ENCODE measurements around the gene STPG4.
A peak's percentile ranks its signal among the peaks of the same experiment; 100 is the strongest.

STPG4 gene

DNA sequence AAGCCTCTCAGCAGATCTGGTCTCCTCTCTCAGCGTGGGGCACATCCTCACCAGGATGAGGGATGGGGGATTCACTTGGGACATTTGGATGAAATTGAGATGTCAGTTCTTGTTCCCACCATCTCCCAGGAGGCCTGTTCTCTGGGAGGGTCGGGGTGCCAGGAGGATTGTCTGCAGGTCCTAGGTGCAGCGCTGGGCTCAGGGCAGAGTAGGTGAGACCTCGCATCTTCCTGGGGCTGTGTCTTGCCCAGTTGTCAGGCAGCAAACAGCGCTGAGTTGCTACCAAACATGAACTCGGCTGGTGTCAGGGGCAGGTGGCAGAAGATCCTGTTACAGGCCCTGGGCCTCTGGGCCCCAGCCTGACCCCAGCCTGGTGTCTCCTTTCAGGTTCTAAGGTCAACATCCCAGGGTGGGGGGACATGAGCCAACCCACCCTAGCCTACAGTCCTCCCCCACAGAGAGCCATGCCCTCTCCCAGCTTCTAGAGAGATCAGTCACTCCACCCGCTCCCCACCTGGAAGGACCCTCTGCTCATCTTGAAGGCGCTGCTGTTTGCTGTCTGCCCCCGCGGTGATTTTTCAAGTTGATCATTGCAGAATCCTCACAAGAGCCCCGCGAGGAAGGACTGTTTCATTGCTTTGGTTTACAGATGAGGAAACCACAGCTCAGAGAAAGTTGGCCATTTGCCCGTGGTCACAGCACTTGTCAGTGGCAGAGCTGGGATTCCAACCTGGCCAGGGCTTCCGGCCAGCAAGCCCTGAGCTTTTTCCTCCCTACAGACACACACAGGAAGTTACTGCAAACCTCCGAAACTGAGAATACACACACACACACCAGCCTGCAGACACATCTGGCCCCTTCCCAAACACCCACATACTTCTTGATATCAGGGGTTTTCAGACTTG, 83.9 kb downstream of the STPG4 start:
- no peak for DNase-seq (ENCODE audit: low spot score)

GRCh38 chr2:47070155-47070919, 84.8 kb downstream of the STPG4 start:
- DNase-seq (ENCODE audit: low spot score): no peak

DNA sequence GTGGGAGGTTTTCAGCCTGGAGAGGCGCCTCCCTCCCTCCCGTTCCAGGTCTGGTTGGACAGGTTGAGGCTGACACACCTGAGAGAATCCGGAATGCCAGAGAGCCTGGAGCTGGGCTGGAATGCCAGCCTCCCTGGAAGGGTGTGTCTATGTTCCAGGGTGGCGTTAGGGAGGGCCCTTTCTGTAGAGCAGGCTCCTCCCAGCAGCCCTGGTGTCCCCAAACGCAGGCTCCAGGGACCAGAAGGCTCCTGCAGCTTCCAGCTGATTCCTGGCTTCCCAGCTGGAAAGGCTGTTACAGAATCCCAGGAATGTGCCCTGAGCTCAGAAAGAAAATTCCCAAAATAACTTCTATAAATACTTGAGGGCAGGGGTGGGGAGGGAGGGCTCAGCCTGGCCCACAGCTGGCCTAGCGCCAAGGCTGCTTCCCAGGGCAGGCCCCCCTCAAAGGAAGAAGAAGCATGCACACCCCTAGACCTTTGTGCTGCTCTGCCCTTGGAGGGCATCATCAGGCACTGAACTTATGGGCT, 85.4 kb downstream of the STPG4 start:
- no peak for DNase-seq (ENCODE audit: low spot score)

- DNase-seq (ENCODE audit: low spot score): no peak
Observed at GRCh38 chr2:47068981-47069627, 86.0 kb downstream of the STPG4 start.

DNA sequence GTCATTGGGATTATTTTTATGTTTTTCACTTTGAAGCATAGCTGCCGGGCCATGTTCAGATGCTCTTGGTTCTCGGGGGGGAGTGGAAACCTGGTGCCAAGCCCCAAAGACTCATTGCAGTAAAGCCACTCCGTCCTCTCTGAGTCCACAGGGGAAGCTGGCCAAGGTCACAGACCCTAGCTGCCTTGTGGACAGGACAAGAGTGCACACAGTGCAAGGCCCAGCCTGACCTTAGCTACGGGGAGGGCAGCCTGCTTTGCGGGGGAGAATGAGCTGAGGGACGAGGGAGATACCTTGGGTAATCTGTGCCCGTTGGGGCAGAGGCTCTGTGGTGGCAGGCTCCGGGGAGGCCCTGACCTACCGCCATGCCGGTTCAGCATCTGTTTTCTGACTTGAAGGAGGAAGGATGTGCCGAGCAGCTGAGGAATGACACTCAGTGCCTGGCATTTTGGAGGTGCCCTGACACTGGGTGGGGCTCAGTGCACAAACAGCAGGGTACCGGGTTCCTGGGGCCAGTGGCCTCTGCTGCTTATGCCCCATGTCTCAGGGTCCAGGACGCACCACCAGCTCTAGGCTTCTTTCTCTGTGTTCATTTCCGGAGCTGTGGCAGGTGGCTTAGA, 87.2 kb downstream of the STPG4 start:
- no peak for DNase-seq (ENCODE audit: low spot score)

DNA sequence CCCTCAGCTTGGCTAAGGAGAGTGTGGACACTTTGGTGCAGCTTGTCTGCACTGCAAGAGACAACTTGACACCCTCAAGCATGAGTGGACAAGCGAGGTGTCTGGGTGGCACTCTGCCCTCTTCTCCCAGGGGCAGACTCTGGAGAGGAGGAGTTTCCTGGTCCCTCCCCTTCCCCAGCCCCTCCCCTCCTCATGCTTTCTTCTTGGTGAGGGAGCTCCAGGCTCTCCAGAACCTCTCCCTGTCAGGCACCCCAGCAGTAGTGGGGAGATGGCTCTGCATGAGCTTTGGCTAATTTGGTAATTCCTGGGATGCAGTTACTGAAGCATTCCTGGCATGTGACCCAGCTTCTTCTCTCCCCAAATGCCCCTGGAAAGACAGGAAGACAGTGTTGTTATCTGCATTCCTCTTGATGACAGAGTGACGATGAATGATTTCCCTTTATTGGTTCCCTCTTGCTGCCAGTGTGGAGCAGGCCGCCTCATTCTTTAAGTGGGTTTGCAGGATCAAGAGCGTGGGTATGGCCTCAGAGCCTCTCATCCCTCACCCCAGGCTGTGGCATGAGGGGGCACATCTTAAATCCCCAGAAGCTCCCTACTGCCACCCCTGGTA, 89.2 kb downstream of the STPG4 start:
- peak; percentile 62 for DNase-seq (ENCODE audit: low spot score)

DNA sequence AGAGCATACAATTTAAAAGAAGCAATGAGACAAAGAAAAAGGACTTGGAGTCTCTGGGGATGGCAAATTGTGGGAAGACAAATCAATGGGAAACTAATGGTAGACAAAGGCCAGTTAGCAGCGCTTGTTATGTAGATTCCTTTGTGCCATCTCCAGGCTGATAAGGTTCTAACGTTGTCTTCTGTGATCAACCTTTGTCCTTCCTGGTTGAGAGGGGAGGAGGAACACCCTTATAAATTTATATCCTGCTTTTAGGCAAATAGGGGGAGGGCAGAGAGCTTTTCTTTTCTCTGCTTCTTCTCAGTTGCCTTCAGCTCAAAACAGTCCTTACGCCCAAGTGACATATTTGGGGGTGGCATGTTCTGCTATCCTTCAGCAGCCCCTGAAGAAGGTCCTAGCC, 89.8 kb downstream of the STPG4 start:
- DNase-seq (ENCODE audit: low spot score): no peak

GRCh38 chr2:47064106-47064505, 91.0 kb downstream of the STPG4 start:
- DNase-seq (ENCODE audit: low spot score): no peak

DNA sequence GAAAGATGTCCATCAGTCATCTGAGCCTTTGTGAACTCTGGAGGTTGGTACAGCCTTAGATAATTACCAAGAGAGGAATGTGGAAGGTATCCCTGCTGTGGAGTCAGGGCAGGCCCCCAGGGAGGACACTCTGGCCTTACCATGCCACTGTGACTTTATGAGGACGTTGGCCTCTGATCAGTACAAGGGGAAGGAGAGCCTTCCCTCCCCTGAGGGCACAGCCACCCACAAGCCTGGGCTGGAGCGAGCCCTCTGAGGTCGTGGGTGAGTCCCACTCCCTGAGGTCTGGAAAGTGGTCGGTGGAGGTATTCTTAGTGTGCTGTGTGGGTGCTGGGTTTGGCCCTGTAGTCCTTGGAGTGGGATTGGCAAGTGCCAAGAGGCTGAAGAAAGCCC, 91.6 kb downstream of the STPG4 start:
- DNase-seq (ENCODE audit: low spot score): no peak

- no peak for DNase-seq (ENCODE audit: low spot score)
Observed at GRCh38 chr2:47062681-47063537, 92.2 kb downstream of the STPG4 start.

DNA sequence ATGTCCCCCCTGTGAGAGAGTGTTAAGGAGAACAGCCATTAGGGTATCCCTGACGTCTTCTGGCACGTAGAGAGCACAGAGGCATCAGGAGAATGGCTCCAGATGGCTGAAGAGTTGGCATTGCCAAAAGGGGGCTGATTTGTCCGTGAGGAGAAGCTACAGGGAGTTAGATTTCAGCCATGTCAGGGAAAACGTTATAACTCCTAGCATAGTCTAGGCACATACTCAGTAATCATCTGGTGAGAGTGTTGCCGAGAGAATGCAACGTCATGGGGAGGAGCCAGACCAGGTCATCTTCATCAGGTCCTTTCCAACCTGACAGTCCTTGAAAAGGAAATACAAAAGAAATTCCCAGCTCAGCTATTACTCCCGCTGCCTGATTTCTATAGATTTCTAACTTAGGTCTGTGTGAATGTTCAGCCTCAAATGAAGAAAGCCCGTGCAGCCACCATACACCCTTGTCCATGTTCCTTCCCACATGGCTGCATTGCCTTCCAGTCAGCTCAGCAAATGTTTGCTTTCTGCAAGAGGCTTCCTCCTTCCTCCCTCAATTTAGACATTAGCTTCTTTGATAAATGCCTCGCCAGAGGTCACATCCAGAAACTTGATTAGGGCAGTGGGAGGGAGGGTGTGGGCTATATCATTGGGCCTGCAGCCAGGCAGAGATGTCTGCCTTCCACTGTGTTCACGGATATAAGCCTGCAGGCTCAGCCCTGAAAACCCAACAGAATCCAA, 93.0 kb downstream of the STPG4 start:
- DNase-seq (ENCODE audit: low spot score): no peak

- no peak for DNase-seq (ENCODE audit: low spot score)
Observed at GRCh38 chr2:47060652-47061170, 94.4 kb downstream of the STPG4 start.

DNA sequence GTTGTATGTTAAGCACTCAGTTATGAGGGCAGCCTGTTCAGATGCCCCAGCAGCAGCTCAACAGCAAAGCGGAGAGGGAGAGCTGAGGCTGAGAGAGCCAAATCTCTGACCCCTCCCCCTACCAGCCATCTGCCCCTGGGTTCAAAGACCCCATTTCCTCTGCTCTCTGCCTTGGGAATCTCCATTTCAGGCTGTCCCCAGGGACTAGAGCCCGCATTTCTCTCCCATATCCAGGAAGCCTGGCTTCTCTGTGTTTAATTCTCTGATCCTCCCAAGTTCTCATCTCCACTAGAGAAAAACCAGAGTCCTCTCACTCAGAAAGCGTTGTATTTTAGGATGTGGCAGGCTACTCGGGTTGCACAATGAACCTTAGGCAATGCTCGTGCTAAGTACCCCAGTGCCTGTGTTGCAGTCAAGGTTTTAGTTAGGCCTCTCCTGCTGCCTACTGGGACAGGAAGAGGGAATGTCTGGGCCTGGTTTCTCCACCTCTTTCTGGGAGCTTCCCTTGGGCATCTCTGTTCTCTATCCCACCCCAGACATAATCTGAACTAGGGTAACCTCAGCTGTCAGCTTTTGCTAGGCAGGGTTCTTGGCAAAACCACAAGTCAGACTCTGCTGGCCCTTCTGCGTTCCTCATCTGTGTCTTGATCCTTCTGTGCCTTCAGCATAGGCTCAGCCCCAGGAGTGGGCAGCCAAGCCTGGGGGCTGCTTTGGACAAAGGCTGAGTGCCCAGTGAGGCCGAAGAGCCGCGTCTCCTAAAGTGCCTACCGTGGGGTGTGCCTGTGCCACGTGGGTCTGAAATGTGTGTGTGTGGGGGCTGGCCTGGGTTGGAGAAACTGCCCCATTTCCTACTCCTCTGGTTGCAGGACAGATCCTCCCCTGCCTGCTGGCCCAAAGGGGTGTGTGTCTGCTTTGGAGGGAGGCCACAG, 96.8 kb downstream of the STPG4 start:
- no peak for DNase-seq (ENCODE audit: low spot score)

DNA sequence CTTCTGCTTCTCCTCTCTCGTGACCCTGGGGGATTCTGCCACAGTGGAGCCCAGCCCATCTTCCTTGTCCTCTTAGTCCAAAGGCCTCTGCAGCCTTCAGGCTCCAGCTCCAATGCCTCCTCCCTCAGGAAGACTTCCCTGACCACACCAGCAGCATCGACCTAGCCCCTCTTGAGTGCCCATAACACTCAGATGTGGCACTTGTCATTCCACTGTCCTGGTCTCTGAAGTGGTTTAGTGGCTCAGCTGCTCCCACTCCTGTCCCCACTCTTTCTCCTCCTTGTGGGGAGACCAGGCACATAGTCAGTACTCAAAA, 97.5 kb downstream of the STPG4 start:
- no peak for DNase-seq (ENCODE audit: low spot score)

GRCh38 chr2:47056868-47057686, 98.0 kb downstream of the STPG4 start:
- DNase-seq (ENCODE audit: low spot score): no peak

- DNase-seq (ENCODE audit: low spot score): no peak
Observed at GRCh38 chr2:47056374-47056773, 98.7 kb downstream of the STPG4 start.

- DNase-seq (ENCODE audit: low spot score): no peak
Observed at GRCh38 chr2:47054868-47055267, 100.2 kb downstream of the STPG4 start.

DNA sequence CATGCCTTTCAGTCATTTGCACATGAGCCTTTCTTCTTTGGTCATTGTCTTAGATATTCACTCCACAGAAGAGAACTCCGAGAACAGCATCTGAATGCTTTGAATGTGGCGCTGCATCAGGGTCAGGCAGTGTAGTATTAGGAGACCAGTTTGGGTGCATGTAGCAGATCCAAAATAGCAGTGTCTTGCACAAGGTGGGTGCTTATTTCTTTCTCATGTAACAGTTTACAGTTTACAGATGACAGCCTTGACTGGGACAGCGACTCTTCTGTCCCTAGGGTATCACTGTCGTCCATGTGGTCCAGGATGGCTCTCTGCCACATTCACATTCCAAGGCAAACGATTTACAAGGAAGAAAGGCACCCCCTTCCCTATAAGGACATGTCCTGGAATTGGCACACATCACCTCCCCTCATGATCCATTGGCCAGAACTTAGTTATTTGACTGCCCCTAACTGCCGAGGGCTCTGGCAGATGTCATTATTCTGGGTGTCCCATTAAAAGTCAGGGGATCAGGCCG, 101.0 kb downstream of the STPG4 start:
- no peak for DNase-seq (ENCODE audit: low spot score)
